GM18505 (cell line): Measurements from ENCODE around the gene DMKN.

ENCODE experiments used
- ATAC-seq: cut with Tn5 transposase; IDR thresholded peaks from one replicate; pipeline ENCODE4 v1.9.1; 2021; ENCODE audit not compliant: unreplicated experiment
- POLR2A ChIP-seq: IDR thresholded peaks from 4 replicates; pipeline ENCODE4 v1.6.1; 2011; ENCODE audit warnings: borderline replicate concordance; ENCODE audit not compliant: insufficient read depth, insufficient read length; ENCODE audit errors: extremely low read depth

The DMKN gene

DNA sequence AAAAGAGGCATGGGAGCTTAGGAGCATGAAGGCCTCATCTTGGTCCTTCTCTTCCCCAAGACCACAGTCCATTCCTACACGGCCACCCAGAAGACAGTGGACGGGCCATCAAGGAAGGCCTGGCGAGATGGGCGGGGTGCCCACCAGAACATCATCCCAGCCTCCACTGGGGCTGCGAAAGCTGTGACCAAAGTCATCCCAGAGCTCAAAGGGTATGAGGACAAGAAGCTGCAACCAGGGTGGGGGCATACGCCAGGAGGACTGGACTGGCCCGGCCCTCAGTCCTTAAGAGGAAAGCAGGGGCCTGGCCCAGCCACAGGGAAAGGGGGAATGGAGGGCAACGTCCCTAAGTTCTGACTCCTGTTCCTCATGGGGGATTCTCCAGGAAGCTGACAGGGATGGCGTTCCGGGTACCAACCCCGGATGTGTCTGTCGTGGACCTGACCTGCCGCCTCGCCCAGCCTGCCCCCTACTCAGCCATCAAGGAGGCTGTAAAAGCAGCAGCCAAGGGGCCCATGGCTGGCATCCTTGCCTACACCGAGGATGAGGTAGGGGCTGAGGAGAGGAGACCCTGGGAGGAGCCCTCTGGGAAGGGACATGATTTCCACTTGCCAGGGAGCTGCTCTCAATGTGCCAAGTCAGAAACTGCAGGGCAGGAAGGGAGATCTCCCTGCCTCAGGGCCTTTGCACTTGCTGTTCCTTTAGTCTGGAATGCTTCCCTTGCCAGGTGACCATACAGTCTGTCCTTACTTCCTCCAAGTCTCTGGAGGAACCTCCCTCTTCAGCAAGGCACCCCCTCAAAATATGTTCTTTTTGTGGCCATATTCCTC is 30.0 kb upstream of the DMKN start:
- no peak for TF ChIP-seq POLR2A
- ATAC-seq = no peak

DNA sequence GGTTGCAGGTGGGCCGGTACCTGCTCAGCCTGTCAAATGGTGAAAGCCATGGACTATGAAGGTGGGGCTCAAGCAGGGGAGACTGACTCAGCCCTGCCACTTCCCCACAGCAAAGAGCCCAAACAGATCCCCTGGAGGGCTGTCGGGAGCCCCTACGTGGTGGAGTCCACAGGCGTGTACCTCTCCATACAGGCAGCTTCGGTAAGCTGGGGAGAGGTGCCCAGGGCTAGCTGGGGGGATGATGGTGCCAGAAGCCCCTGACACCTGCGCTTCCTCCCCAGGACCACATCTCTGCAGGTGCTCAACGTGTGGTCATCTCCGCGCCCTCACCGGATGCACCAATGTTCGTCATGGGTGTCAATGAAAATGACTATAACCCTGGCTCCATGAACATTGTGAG is 28.8 kb upstream of the DMKN start:
- no peak for ATAC-seq

DNA sequence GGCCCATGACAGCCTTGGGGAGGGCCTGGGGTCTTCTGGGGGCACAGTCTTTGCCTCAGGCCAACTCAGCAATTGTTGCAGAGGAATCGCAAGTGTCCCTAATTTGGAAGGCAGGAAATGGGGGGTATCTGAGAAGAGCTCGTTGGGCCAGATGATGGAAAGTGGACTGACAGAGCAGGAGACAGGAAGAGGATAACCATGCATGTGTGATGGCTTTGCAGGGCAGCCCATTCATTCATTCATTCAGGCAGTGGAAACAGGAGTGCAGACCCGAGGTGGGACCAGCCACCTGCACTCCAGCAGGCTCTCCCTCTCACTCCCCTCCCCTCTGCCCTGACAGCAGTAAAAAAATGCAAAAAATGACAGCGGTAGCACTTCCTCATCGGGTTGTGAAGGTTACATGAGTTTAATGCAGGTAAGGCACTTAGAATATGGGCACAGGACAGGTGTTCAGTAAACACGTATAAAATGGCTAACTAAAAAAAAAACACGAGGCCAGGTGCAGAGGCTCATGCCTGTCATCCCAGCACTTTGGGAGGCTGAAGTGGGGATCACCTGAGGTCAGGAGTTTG is 27.0 kb upstream of the DMKN start:
- no peak for ATAC-seq
- TF ChIP-seq POLR2A = no peak

More for the DNA sequence above, 28.8 kb upstream of the DMKN start:
- no peak for TF ChIP-seq POLR2A

DNA sequence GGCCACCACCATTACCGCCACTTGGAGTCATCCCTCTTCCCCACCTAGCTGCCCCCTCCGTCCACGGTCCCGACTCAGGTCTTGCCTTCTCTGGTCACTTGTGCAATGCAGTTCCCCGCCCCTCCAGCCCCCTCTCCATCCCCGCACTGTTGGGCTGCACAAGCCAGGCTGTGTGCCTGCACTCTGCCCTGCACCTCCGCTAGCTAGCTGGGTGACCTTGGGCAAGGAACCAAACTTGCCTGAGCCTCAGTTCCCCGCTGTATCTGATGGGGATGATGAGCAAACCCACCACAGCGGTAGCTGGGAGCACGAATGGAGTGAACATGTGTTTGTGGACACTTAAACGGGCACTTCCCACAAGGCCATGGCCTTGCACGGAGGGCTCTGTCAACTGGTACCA is 26.4 kb upstream of the DMKN start:
- TF ChIP-seq POLR2A = no peak
- ATAC-seq = no peak

DNA sequence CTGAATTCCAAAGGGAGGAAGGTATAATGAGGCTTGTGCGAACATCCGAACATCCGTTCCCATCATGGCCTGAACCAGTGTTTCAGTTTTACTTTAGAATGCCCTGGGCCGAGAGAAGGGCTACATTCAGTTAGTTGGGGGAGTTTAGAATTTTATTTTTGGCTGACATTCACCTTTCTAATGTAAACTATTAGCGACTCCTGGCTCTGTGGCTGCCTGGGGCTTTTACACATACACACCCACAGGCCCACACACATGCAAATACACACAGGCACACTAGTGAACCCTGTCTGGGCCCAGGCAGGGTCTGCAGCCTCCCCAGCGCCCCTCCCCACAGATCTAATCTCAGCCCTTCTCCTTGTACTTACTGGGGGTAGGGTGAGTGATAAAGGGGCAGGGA is 25.9 kb upstream of the DMKN start:
- no peak for ATAC-seq
- no peak for TF ChIP-seq POLR2A

DNA sequence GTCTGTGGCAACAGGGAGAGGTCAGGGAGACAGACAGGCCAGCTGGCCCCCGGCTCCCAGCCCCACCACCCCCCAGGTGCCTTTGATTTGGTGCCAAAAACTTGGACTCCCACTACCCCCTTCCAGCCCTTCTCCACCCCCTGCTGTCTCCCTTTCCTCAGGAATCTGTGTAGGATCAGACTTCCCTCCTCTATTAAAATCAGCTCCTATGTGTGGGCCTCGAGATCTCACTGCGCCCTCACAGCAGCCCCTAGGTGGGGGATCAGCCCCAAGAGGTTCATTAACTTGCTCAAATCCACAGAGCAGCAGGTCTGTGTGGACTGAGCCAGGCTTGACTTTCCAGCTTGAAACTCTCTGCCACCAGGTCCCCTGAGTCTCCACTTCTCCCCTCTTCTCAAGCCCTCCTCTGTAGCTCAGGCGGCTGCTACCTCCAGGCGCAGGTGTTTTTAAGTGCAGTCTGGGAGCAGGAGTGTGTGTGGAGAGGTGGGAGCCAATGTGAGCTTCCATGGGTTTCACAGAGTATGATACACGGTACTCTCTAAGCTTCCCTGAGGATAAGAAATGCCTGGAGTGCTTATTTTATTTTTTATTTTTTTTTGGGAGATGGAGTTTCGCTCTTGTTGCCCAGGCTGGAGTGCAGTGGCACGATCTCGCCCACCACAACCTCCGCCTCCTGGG is 21.5 kb upstream of the DMKN start:
- ATAC-seq = no peak
- TF ChIP-seq POLR2A = no peak

DNA sequence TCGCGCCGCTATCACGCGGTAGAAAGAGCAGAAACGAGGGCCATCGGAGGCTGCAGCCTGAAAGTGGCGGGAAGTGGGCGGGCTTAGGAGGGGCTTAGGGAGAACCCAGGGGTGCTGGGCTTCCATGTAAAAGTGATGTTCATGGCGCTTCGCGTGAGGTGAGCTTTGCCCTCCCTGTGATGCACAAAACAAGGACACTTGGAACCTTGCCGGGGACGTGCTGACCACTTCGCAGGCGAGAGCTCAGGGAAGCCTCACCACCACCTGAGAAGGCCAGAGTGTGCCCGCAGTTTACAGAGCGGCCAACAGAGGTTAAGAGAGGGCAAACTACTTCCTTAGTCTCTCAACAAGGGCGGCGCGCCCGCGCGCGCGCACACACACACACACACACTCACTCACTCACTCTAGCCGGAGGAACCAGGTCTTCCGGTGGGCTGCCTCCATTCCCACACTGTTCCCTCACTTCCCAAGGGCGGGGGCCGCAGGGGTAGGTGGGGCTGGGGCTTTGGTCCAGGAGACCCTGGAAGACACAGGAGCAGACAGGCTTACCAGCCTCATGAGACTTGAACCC is 20.5 kb upstream of the DMKN start:
- TF ChIP-seq POLR2A = no peak
- ATAC-seq = no peak

DNA sequence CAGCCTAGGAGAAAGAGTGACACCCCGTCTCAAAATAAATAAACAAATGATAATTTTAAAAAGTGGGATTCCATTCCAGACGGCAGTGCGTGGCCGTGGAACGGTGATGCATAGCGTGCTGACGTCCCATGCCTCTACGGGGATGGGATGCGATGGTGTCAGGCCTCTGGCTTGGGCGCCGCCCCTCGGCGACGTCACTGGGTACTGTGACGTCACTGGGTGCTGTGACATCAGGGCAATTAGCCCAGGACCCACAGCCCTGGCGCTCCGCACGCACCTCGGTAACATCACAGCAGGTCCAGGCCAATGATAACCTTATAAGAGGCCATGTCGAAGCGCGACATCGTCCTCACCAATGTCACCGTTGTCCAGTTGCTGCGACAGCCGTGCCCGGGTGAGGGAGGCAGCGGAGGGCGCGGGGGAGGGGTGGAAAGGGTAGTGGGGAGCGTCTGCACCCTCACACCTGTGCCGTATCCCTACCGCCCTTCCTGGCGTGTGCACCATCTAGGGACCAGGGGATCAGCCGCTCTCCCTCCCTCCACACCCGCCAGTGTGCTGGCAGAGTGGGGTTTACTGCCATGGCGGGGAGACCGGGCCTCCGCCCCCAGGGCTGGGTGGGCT is 19.9 kb upstream of the DMKN start, which contains the start of gene GAPDHS:
Gene GAPDHS (plus strand): TSS at position 256 of the 621 bp plus-strand sequence. CDS start 72 bp downstream, at position 328.
- no peak for TF ChIP-seq POLR2A
- no peak for ATAC-seq

DNA sequence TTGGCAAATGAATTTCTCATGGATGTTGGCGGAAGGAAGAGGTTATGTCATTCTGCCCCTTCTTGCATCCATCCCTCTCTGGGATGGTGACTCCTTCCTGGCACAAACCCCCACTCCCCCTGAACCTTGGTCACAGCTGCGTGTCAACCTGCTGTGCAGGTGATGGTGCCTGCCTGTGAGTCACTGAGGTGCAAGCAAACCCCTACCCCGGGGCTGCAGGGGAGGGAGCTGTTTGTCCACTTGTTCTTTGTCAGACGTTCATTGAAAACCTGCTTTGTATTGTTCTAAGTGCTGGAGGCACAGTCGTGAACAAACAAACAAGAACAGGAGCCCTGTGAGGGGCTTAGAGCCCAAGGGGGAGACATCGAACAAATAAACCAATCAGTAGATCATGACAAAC is 17.8 kb upstream of the DMKN start:
- no peak for TF ChIP-seq POLR2A
- no peak for ATAC-seq

DNA sequence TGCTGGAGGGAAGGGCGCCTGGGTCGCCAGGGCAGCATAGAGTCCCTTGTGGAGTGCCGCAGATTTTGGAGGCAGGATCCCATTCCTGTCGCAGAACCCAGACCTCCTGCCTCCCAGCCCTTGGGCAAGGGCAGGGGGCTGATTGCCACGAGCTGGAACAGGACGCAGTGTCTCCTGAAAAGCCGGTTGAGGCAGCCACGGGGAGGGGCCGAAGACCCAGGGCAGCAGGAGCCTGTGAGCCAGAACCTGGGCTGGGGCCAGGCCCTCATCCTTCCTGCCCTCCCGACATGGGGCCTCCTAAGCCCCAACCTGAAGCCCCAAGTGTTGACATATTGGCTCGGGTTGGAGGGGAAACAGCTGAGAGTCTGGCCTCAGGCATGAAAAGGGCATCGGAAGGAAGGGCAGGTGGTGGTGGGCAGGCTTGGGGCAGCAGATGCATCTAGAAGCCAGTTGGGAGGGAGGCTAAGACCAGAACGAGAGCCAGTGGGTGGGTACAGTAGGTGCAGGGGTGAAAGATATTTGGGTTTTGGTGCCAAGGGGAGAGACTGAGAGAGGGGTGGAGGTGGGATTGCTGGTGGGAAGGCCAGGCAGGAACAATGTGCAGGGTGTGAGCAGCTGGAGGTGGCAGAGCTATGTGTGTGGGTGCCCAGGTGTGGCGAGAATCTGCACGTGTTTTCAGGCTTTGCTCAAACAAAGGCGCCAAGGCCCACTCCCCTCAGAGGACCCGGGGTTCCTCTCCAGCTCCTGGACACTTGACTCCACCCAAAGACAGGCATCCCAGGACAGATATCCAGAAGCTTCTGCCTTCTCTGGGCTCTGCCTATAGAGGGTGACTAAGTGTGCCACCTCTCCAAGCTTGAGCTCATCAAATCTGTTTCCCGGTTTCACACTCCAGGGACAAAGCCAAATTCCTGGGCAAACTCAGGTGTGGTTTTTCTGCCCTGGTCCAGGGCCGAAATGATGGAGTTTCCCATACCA is 16.1 kb upstream of the DMKN start:
- no peak for ATAC-seq
- no peak for TF ChIP-seq POLR2A

DNA sequence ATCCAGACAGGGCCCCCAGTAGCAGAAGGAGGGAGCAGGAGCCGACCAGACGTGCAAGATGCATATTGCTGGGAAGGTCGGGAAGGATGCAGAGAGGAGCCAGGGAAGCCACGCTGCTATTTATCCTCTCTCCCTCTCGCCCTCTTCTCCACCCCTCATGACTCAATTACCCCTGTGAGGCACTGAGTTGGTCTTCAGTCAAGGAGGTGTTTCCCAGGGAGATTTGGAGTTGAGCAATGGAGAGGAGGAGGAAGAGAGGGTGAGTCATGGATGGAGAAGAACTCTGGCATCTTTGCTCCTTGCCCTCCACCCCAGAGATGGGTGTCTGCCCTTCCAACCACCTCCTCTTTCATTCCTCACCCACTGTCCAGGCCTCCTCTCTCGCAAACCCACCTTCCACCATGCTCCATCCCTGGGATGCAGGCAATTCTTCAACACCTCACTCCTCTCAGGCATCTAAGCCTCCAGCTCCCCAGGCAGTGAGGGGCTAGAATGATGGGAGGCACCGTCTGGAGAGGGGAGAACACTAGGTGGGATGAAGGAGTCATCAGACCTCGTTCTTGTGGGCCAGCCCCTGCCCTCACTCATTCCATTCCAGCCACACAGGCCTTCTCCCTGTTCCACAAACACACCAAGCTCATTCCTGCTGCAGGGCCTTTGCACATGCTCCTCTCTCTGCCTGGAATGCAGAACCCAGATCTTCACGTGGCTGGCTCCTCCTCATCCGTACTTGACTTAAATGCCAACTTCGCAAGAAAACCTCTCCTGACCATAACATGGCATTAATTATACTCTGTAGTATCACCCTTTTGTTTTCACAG is 15.0 kb upstream of the DMKN start, which contains the start of gene SBSN:
Gene SBSN (minus strand): TSS at position 94 of the 821 bp plus-strand sequence. CDS start 30 bp downstream, at position 64.
- no peak for TF ChIP-seq POLR2A
- no peak for ATAC-seq
